Tibial artery (tissue), 4 donors: ENCODE measurements around the gene GPR55.

Experiments
- DNase-seq, 2 donors: peaks; one replicate each; pipeline ENCODE4 v3.0.0-alpha.2; 2019
- H3K27ac ChIP-seq, 2 donors: fragments of 200-600 bp; sonication (generic) in 1 of 2; 1 replicate in 1 of 2; 2 replicates in 1 of 2; pipeline ENCODE4 v1.5.1; 2018 to 2019; ENCODE audit warnings: mild to moderate bottlenecking in 1 of 2
- H3K27me3 ChIP-seq, 2 donors: fragments of 200-600 bp; sonication (generic) in 1 of 2; one replicate each; pipeline versions ENCODE4 v1.5.1 to v1.6.0; 2016 to 2019
- H3K36me3 ChIP-seq, 3 donors: fragments of 200-600 bp; sonication (generic) in 2 of 3; one replicate each; pipeline ENCODE4 v1.5.1; 2016 to 2019; ENCODE audit warnings: mild to moderate bottlenecking in 2 of 3
- H3K4me1 ChIP-seq, 4 donors: fragments of 200-600 bp; sonication (generic) in 2 of 4; 1 replicate in 3 of 4; 2 replicates in 1 of 4; pipeline ENCODE4 v1.5.1; 2016 to 2019
- H3K4me3 ChIP-seq, 2 donors: fragments of 200-600 bp; sonication (generic) in 1 of 2; 1 replicate in 1 of 2; 2 replicates in 1 of 2; pipeline ENCODE4 v1.5.1; 2018 to 2019; ENCODE audit warnings: mild to moderate bottlenecking in 2 of 2
- H3K9me3 ChIP-seq, 3 donors: fragments of 200-600 bp; sonication (generic) in 1 of 3; one replicate each; pipeline ENCODE4 v1.5.1; 2016 to 2019
- CTCF ChIP-seq, 2 experiments: fragments of 200-600 bp in 1 of 2; fragments of 450-650 bp in 1 of 2; IDR thresholded peaks; one replicate each; pipeline ENCODE4 v1.5.1; 2017 to 2019; ENCODE audit warnings: antibody characterized with exemption in 2 of 2, mild to moderate bottlenecking in 1 of 2, moderate library complexity in 1 of 2
- intact Hi-C: fragments of 100-400 bp; cut with DNase I; formaldehyde crosslinking; loops from one replicate; pipeline ENCODE4 v1.15.0; 2023; ENCODE audit warnings: low total_unique reads

GPR55 gene

GRCh38 chr2:230942371-230942770 lies 17.3 kb upstream of the GPR55 start:
- Histone ChIP-seq H3K27me3 (peaks cover 0 to 15% of the 10 kb centered on the region in 2 donors), H3K36me3 (no peaks in the 10 kb centered on the region), H3K4me3 (no peak overlapping the region), H3K9me3 (no peaks in the 10 kb centered on the region), H3K27ac (no peak overlapping the region), H3K4me1 (peaks cover 0 to 4% (median 0%) of the 10 kb centered on the region in 4 donors)
- DNase-seq = no peak
- TF ChIP-seq CTCF (IDR thresholded peaks at IDR 0.05) = no peak
- intact Hi-C loops = no loop called here

- Histone ChIP-seq H3K4me3 (no peak overlapping the region), H3K36me3 (no peaks in the 10 kb centered on the region), H3K27ac (no peak overlapping the region), H3K27me3 (peaks cover 0 to 15% of the 10 kb centered on the region in 2 donors), H3K4me1 (peaks cover 0 to 4% (median 0%) of the 10 kb centered on the region in 4 donors), H3K9me3 (no peaks in the 10 kb centered on the region)
- TF ChIP-seq CTCF (IDR thresholded peaks at IDR 0.05) = no peak
- DNase-seq = no peak
- intact Hi-C loops = no loop called here
Measured at GRCh38 chr2:230941202-230942180, 16.4 kb upstream of the GPR55 start.

GRCh38 chr2:230940471-230940815 lies 15.4 kb upstream of the GPR55 start:
- H3K4me3 ChIP-seq = no peak overlapping the region
- H3K36me3 ChIP-seq = no peaks in the 10 kb centered on the region
- TF ChIP-seq CTCF (IDR thresholded peaks at IDR 0.05) = no peak
- peaks cover 0 to 16% of the 10 kb centered on the region in 2 donors for H3K27me3 ChIP-seq
- DNase-seq = no peak
- no peak overlapping the region for H3K27ac ChIP-seq
- peaks cover 0 to 4% (median 0%) of the 10 kb centered on the region in 4 donors for H3K4me1 ChIP-seq
- intact Hi-C loops = no loop called here
- no peaks in the 10 kb centered on the region for H3K9me3 ChIP-seq

- Histone ChIP-seq H3K27ac (no peak overlapping the region), H3K4me1 (peaks cover 0 to 4% (median 0%) of the 10 kb centered on the region in 4 donors), H3K9me3 (no peaks in the 10 kb centered on the region), H3K4me3 (no peak overlapping the region), H3K27me3 (peaks cover 0 to 21% of the 10 kb centered on the region in 2 donors), H3K36me3 (no peaks in the 10 kb centered on the region)
- intact Hi-C loops = no loop called here
- no peak for DNase-seq
- TF ChIP-seq CTCF (IDR thresholded peaks at IDR 0.05) = no peak
Measured at GRCh38 chr2:230939691-230940470, 14.8 kb upstream of the GPR55 start.

- peaks cover 0 to 4% (median 0%) of the 10 kb centered on the region in 4 donors for H3K4me1 ChIP-seq
- intact Hi-C loops = no loop called here
- H3K27ac ChIP-seq = no peak overlapping the region
- no peak for DNase-seq
- peaks cover 0 to 29% of the 10 kb centered on the region in 2 donors for H3K27me3 ChIP-seq
- no peak overlapping the region for H3K4me3 ChIP-seq
- TF ChIP-seq CTCF (IDR thresholded peaks at IDR 0.05) = no peak
- H3K9me3 ChIP-seq = no peaks in the 10 kb centered on the region
- H3K36me3 ChIP-seq = no peaks in the 10 kb centered on the region
Measured at GRCh38 chr2:230939066-230939591, 14.1 kb upstream of the GPR55 start.
